LNCaP clone FGC (cell line): ENCODE data around the gene AXIN1.

Experiments
- DNase-seq: peaks from one replicate; pipeline ENCODE4 v3.0.0-alpha.2; 2011; ENCODE audit warnings: low read depth
- H3K4me3 ChIP-seq: 2 replicates; pipeline ENCODE4 v1.5.1; 2011; ENCODE audit warnings: mild to moderate bottlenecking, low read depth, low read length, control low read depth
- TF ChIP-seq, protein P1 (sequence below): IDR thresholded peaks from 2 replicates; pipeline ENCODE4 v1.5.1; 2012; ENCODE audit warnings: mild to moderate bottlenecking; ENCODE audit not compliant: control insufficient read depth, insufficient read depth; ENCODE audit errors: extremely low read depth

The AXIN1 gene

DNA sequence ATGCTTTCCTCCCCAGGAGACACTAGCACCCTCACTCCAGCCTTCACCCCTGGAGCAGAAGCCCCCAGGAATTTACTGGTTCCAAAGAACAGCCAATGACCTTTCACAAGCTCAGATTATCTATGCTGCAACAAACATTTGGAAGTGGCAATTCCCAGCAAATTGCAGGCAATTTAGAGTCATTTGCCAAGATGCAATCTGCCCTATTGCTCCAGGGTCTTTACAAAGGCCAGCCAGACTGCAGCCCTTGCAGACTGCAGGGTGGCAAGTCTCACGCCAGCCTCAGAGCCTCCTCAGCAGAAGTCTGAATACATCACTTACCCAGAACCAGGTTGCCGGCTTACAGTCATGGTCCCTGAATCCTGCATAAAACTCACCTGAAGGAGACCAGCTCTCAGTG lies 21.8 kb downstream of the AXIN1 start:
- no peak overlapping the region for H3K4me3 ChIP-seq
- TF ChIP-seq, protein P1, sequence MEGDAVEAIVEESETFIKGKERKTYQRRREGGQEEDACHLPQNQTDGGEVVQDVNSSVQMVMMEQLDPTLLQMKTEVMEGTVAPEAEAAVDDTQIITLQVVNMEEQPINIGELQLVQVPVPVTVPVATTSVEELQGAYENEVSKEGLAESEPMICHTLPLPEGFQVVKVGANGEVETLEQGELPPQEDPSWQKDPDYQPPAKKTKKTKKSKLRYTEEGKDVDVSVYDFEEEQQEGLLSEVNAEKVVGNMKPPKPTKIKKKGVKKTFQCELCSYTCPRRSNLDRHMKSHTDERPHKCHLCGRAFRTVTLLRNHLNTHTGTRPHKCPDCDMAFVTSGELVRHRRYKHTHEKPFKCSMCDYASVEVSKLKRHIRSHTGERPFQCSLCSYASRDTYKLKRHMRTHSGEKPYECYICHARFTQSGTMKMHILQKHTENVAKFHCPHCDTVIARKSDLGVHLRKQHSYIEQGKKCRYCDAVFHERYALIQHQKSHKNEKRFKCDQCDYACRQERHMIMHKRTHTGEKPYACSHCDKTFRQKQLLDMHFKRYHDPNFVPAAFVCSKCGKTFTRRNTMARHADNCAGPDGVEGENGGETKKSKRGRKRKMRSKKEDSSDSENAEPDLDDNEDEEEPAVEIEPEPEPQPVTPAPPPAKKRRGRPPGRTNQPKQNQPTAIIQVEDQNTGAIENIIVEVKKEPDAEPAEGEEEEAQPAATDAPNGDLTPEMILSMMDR = no peak
- no peak for DNase-seq

DNA sequence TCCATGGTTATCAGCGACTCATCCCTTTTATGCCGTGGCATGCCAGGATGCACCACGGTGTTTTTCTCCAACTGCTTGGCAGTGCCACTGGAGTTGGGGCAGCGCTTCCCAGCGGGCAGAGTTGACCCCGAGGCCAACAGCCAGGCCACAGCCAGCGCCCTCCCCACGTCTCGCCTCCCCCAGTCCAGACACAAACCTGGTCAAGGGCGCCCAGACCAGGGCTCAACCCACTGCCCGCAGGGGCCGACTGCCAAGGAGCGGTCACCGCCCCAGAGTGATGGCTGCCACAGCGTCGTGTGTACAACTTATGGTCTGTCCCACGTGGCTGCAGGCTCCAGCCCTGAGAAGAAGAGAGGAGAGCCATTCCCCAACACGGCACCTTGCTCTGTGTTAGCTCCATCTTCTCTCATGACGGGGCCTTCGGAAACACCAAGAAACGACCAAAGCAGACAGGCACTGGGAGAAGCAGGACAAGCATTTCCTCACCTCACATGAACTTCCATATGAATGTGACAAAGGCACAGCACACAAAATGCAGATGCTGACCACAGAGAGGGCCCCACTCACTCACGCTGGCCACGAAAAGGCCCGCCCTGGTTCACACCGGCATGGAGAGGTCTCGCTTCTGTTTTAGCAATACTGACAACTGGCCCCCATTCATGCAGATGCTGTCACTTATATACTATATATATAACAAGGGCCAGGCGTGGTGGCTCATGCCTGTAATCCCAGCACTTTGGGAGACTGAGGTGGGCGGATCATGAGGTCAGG lies 27.0 kb downstream of the AXIN1 start:
- no peak overlapping the region for H3K4me3 ChIP-seq
- TF ChIP-seq, protein P1 = no peak
- no peak for DNase-seq

DNA sequence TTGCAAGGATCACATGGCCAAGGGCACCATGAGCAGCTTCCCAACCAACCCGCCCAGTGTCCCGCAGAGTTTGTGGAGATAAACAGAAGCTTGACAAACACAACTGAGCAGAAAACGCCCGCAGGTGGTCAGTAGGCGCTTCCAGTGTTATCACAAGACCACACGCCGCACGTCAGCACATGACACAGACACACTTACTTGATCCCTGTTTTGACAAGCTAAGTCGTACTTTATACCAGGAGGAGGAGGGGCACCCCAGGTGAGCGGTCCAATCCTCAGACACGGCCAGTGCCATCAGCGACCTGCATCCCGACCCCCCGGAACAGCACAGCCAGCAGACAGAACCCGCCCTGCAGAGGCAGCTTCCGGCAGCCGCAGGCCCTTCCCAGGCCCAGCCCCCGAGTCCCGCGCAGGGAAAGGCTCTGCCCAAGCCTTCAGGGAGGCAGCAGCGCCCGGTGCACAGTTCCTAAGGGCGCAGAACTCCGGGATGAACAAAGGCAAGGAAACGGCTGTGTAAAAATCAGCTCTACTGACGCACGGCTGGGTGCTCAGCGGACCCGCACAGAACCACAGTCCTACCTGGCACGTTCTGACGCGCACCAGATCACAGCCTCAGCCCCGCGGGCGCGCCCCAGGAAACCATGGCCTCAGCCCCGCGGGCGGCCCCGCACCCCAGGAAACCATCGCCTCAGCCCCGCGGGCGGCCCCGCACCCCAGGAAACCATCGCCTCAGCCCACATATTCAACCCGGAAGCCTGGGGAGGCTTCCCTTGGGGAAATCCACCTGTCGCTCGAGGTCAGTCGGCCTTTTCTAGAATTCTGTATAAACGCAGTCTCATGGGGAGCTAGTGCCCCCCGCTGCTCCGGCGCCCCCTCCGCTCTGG lies 27.8 kb downstream of the AXIN1 start:
- H3K4me3 ChIP-seq = no peak overlapping the region
- no peak for DNase-seq

DNA sequence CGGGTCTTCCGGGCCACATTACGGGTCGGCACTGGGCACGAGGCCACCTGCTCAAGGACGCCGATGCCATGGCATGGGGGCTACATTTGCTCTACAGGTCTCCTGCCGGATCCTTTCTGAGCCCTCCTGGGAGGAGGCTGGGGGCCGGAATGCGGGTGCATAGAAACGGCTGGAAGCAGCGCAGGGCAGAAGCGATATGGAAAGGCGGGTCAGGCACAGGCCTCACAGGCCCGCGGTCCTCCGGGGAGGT lies 28.4 kb downstream of the AXIN1 start:
- DNase-seq = no peak
- no peak overlapping the region for H3K4me3 ChIP-seq
- TF ChIP-seq, protein P1 = no peak

More for the DNA sequence above, 27.8 kb downstream of the AXIN1 start:
- TF ChIP-seq, protein P1 = no peak

DNA sequence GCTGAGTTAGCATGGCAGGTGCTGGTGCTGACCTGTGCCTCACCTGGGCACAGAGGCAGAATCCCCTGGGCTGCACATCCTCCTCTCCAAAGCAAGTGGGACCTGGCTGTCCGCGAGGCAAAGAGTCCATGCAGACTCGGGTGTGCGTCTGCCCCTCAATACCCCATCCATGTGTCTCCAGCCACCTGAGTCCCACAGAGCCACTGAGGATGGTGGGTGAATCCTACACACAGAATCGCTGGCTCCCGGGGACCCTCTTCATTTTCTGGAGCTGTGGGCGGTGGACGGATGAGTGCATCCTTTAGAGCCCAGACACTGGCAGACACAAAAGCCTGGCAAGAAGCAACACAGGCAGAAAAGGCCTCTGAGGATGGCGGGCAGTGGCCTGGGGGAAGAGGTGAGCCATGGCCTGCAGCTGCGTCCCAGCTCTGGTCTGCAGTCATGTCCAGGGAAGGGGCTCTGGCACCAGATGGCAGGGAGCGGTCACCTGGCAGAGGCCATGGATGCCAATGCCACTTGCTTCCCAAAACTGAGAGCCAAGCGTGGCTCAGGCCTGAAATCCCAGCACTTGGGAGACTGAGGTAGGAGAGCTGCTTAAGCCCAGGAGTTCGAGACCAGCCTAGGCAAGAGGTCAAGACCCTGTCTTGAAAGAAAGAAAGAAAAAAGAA lies 29.9 kb downstream of the AXIN1 start:
- TF ChIP-seq, protein P1 = no peak
- no peak for DNase-seq
- no peak overlapping the region for H3K4me3 ChIP-seq

DNA sequence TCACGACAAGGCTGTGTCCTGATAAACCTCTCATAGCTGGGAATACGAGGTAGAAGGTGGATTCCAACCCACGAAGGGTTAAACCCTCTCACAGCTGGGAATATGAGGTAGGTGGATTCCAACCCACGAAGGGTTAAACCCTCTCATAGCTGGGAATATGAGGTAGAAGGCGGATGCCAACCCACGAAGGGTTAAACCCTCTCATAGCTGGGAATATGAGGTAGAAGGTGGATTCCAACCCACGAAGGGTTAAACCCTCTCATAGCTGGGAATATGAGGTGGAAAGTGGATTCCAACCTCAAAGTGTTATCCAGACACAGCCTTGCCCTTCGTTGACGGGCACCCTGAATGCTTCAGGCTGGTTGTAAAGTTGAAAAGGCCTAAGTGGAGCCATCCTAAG lies 31.0 kb downstream of the AXIN1 start:
- DNase-seq = no peak
- H3K4me3 ChIP-seq = no peak overlapping the region
- TF ChIP-seq, protein P1 = no peak
